HUDEP-2 (cell line): ENCODE data around the gene PRDM13.
"Not testable (repeated sequence)": the region's sequence is repeated elsewhere in the genome, so short reads cannot be mapped to it uniquely, and the experiment has no call there.

ENCODE experiments used
- DNase-seq, 76 experiments: peaks; one replicate each; lab custom pipeline; 2025; ENCODE audit not compliant: unreplicated experiment in 76 of 76; lab: John Stamatoyannopoulos, UW

The PRDM13 gene

GRCh38 chr6:99618649-99619408, 12.2 kb downstream of the PRDM13 start:
- peak in 4 of 76 experiments; percentile 17 to 44 (median 35) for DNase-seq

GRCh38 chr6:99619409-99619762, 12.8 kb downstream of the PRDM13 start:
- no peak for DNase-seq

- not testable (repeated sequence) for DNase-seq
Observed at GRCh38 chr6:99622044-99622443, 15.4 kb downstream of the PRDM13 start.

GRCh38 chr6:99629293-99629692, 22.7 kb downstream of the PRDM13 start:
- DNase-seq, result no peak

GRCh38 chr6:99637629-99638028, 31.0 kb downstream of the PRDM13 start:
- DNase-seq, result no peak

- not testable (repeated sequence) for DNase-seq
Observed at GRCh38 chr6:99638358-99638757, 31.7 kb downstream of the PRDM13 start.

- no peak for DNase-seq
Observed at GRCh38 chr6:99641270-99641669, 34.6 kb downstream of the PRDM13 start.

- DNase-seq, result no peak
Observed at GRCh38 chr6:99645986-99646385, 39.4 kb downstream of the PRDM13 start.

GRCh38 chr6:99650091-99650571, 43.5 kb downstream of the PRDM13 start:
- DNase-seq, result not testable (repeated sequence)

- no peak for DNase-seq
Observed at GRCh38 chr6:99660206-99660605, 53.6 kb downstream of the PRDM13 start.

- DNase-seq, result no peak
Observed at GRCh38 chr6:99661870-99662269, 55.2 kb downstream of the PRDM13 start.

- no peak for DNase-seq
Observed at GRCh38 chr6:99662616-99663015, 56.0 kb downstream of the PRDM13 start.
